GM12864 (cell line): ENCODE data around the gene GARIN5B.

ENCODE experiments used
- DNase-seq: peaks from one replicate; pipeline ENCODE4 v3.0.0-alpha.2; 2011; ENCODE audit warnings: low read depth
- H3K4me3 ChIP-seq: 2 replicates; pipeline ENCODE4 v1.5.1; 2011; ENCODE audit warnings: mild to moderate bottlenecking, low read depth, low read length, control low read depth
- CTCF ChIP-seq: IDR thresholded peaks from 2 replicates; pipeline ENCODE4 v1.5.1; 2011; ENCODE audit warnings: low read depth, mild to moderate bottlenecking, moderate library complexity, low read length, control low read depth, inconsistent platforms; ENCODE audit errors: missing control alignments

The GARIN5B gene

GRCh38 chr19:55316646-55317045 lies 46.4 kb downstream of the GARIN5B start:
- no peak for DNase-seq
- TF ChIP-seq CTCF, result no peak

GRCh38 chr19:55315956-55316525 lies 47.0 kb downstream of the GARIN5B start:
- no peak overlapping the region for H3K4me3 ChIP-seq
- no peak for DNase-seq
- no peak for TF ChIP-seq CTCF

More at GRCh38 chr19:55316646-55317045, 46.4 kb downstream of the GARIN5B start:
- H3K4me3 ChIP-seq, result no peak overlapping the region

GRCh38 chr19:55314396-55314795 lies 48.7 kb downstream of the GARIN5B start:
- no peak for DNase-seq
- no peak overlapping the region for H3K4me3 ChIP-seq
- TF ChIP-seq CTCF, result no peak

GRCh38 chr19:55312621-55313512 lies 50.2 kb downstream of the GARIN5B start:
- no peak for TF ChIP-seq CTCF
- H3K4me3 ChIP-seq, result no peak overlapping the region
- DNase-seq, result no peak

GRCh38 chr19:55311797-55312196 lies 51.3 kb downstream of the GARIN5B start:
- no peak for DNase-seq
- H3K4me3 ChIP-seq, result no peak overlapping the region
- TF ChIP-seq CTCF, result no peak

- no peak overlapping the region for H3K4me3 ChIP-seq
- no peak for TF ChIP-seq CTCF
- DNase-seq, result no peak
These were observed 51.7 kb downstream of the GARIN5B start for GRCh38 chr19:55311397-55311796.
